Activated CD8-positive, alpha-beta memory T cell treated with anti-CD3 and anti-CD28 coated beads, Interleukin-2, amount 50 U/mL, for 24 hours (primary cell): ENCODE results near the gene GUCY1A1.

Experiments used
- DNase-seq: peaks from one replicate; pipeline ENCODE4 v3.0.0-alpha.2; 2020; ENCODE audit errors: extremely low read depth

The GUCY1A1 gene

GRCh38 chr4:155741546-155741945 lies 74.9 kb downstream of the GUCY1A1 start:
- DNase-seq = no peak

- DNase-seq = no peak
Measured at GRCh38 chr4:155742310-155743015, 75.8 kb downstream of the GUCY1A1 start.

GRCh38 chr4:155745984-155746383 lies 79.3 kb downstream of the GUCY1A1 start:
- DNase-seq = no peak

- no peak for DNase-seq
Measured at GRCh38 chr4:155748039-155748438, 81.4 kb downstream of the GUCY1A1 start.

GRCh38 chr4:155749041-155749440 lies 82.4 kb downstream of the GUCY1A1 start:
- DNase-seq = no peak

GRCh38 chr4:155751569-155751968 lies 84.9 kb downstream of the GUCY1A1 start:
- no peak for DNase-seq

- DNase-seq = no peak
Measured at GRCh38 chr4:155757745-155758265, 91.2 kb downstream of the GUCY1A1 start.

GRCh38 chr4:155758481-155759371 lies 92.1 kb downstream of the GUCY1A1 start, which contains the start of gene GUCY1B1:
TSS of gene GUCY1B1 (plus strand) at chr4:155759021. CDS start at chr4:155759141, 120 bp downstream.
- DNase-seq = peak; percentile 27

- no peak for DNase-seq
Measured at GRCh38 chr4:155759372-155760252, 93.0 kb downstream of the GUCY1A1 start.

- no peak for DNase-seq
Measured at GRCh38 chr4:155761047-155761446, 94.4 kb downstream of the GUCY1A1 start.

GRCh38 chr4:155761916-155762315 lies 95.3 kb downstream of the GUCY1A1 start:
- DNase-seq = no peak

- DNase-seq = no peak
Measured at GRCh38 chr4:155762334-155762733, 95.7 kb downstream of the GUCY1A1 start.

- no peak for DNase-seq
Measured at GRCh38 chr4:155763551-155763950, 96.9 kb downstream of the GUCY1A1 start.

- no peak for DNase-seq
Measured at GRCh38 chr4:155765149-155765548, 98.5 kb downstream of the GUCY1A1 start.

GRCh38 chr4:155766622-155767021 lies 100.0 kb downstream of the GUCY1A1 start:
- DNase-seq = no peak

- no peak for DNase-seq
Measured at GRCh38 chr4:155768370-155768769, 101.7 kb downstream of the GUCY1A1 start.

- no peak for DNase-seq
Measured at GRCh38 chr4:155769090-155769489, 102.4 kb downstream of the GUCY1A1 start.

- no peak for DNase-seq
Measured at GRCh38 chr4:155772459-155773195, 106.0 kb downstream of the GUCY1A1 start.

- DNase-seq = no peak
Measured at GRCh38 chr4:155773196-155773800, 106.7 kb downstream of the GUCY1A1 start.

GRCh38 chr4:155774033-155774432 lies 107.4 kb downstream of the GUCY1A1 start:
- DNase-seq = no peak
